Measurements from ENCODE around the gene MIER2. TPM values are rescaled to one million over a fixed set of nuclear protein-coding genes. Genes with fewer than 3 reads are reported as not detected.
A peak's percentile ranks its signal among the peaks of the same experiment; 100 is the strongest.
"Not testable (repeated sequence)": the region's sequence is repeated elsewhere in the genome, so short reads cannot be mapped to it uniquely, and the experiment has no call there.

The MIER2 gene
- total RNA-seq, 1 donor: 14.8 TPM

DNA sequence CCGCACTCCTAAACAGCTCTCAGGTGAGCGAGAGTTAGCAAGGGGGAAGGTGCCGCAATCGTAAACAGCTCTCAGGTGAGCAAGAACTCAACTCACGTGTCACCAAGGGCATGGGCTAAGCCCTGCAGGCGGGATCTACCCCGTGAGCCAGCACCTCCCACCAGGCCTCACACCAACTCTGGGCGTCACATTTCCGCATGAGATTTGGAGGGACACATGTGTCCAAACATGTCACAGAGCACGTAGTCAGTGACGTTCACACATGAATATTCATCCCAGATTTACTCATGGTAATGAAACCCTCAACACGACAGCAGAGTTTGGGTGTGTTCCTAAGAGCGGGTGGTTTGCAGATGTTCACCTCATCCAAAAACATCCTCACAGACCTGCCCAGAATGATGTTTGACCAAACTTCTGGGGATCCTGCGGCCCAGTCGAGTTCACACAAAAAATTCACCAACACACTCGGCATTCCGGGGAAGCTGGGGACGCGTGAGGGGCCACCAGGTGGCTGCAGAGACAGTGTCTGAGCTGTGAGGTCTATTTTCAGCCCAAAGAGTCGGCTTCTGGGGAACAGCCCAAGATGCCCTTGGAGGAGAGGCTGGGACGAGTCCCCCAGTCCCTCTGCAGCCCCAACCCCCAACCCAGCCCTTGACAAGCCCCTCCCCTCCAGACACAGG is 44.8 kb upstream of the MIER2 start:
- Histone ChIP-seq H3K4me1 (ENCODE audit: insufficient read depth, low read length) (no peaks in the 10 kb centered on the region), H2AFZ (ENCODE audit: low read length) (no peak overlapping the region), H3K36me3 (ENCODE audit: insufficient read depth, low read length) (no peaks in the 10 kb centered on the region), H4K20me1 (ENCODE audit: insufficient read depth, low read length) (no peaks in the 10 kb centered on the region), H3K27me3 (ENCODE audit: insufficient read depth, low read length) (peaks cover 19% of the 10 kb centered on the region), H3K4me2 (ENCODE audit: insufficient read depth, low read length) (no peak overlapping the region), H3K27ac (ENCODE audit: low read depth, low read length) (no peak overlapping the region), H3K9me3 (ENCODE audit: low read depth, low read length) (no peaks in the 10 kb centered on the region), H3K79me2 (ENCODE audit: insufficient read depth, low read length) (no peaks in the 10 kb centered on the region), H3K4me3 (ENCODE audit: insufficient read depth, low read length) (no peak overlapping the region)
- TF ChIP-seq, protein P1, sequence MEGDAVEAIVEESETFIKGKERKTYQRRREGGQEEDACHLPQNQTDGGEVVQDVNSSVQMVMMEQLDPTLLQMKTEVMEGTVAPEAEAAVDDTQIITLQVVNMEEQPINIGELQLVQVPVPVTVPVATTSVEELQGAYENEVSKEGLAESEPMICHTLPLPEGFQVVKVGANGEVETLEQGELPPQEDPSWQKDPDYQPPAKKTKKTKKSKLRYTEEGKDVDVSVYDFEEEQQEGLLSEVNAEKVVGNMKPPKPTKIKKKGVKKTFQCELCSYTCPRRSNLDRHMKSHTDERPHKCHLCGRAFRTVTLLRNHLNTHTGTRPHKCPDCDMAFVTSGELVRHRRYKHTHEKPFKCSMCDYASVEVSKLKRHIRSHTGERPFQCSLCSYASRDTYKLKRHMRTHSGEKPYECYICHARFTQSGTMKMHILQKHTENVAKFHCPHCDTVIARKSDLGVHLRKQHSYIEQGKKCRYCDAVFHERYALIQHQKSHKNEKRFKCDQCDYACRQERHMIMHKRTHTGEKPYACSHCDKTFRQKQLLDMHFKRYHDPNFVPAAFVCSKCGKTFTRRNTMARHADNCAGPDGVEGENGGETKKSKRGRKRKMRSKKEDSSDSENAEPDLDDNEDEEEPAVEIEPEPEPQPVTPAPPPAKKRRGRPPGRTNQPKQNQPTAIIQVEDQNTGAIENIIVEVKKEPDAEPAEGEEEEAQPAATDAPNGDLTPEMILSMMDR (IDR thresholded peaks at IDR 0.05; ENCODE audit: extremely low read depth, low read depth, low read length): no peak
- DNase-seq (ENCODE audit: insufficient read length, low spot score, missing footprints): peak; percentile 59

GRCh38 chr19:388691-389090 is 44.1 kb upstream of the MIER2 start:
- Histone ChIP-seq H3K9me3 (ENCODE audit: low read depth, low read length) (no peaks in the 10 kb centered on the region), H3K36me3 (ENCODE audit: insufficient read depth, low read length) (no peaks in the 10 kb centered on the region), H2AFZ (ENCODE audit: low read length) (no peak overlapping the region), H3K4me1 (ENCODE audit: insufficient read depth, low read length) (no peaks in the 10 kb centered on the region), H3K27me3 (ENCODE audit: insufficient read depth, low read length) (peaks cover 24% of the 10 kb centered on the region), H4K20me1 (ENCODE audit: insufficient read depth, low read length) (no peaks in the 10 kb centered on the region), H3K4me3 (ENCODE audit: insufficient read depth, low read length) (no peak overlapping the region), H3K79me2 (ENCODE audit: insufficient read depth, low read length) (no peaks in the 10 kb centered on the region), H3K27ac (ENCODE audit: low read depth, low read length) (no peak overlapping the region), H3K4me2 (ENCODE audit: insufficient read depth, low read length) (no peak overlapping the region)
- peak; percentile 14 for DNase-seq (ENCODE audit: insufficient read length, low spot score, missing footprints)
- TF ChIP-seq, protein P1 (IDR thresholded peaks at IDR 0.05; ENCODE audit: extremely low read depth, low read depth, low read length): no peak

GRCh38 chr19:387777-388176 is 43.2 kb upstream of the MIER2 start:
- Histone ChIP-seq H3K27me3 (ENCODE audit: insufficient read depth, low read length) (peaks cover 32% of the 10 kb centered on the region), H3K9me3 (ENCODE audit: low read depth, low read length) (no peaks in the 10 kb centered on the region), H3K79me2 (ENCODE audit: insufficient read depth, low read length) (no peaks in the 10 kb centered on the region), H4K20me1 (ENCODE audit: insufficient read depth, low read length) (no peaks in the 10 kb centered on the region), H3K36me3 (ENCODE audit: insufficient read depth, low read length) (no peaks in the 10 kb centered on the region), H2AFZ (ENCODE audit: low read length) (no peak overlapping the region), H3K4me2 (ENCODE audit: insufficient read depth, low read length) (no peak overlapping the region), H3K4me1 (ENCODE audit: insufficient read depth, low read length) (no peaks in the 10 kb centered on the region), H3K27ac (ENCODE audit: low read depth, low read length) (no peak overlapping the region), H3K4me3 (ENCODE audit: insufficient read depth, low read length) (no peak overlapping the region)
- TF ChIP-seq, protein P1 (IDR thresholded peaks at IDR 0.05; ENCODE audit: extremely low read depth, low read depth, low read length): no peak
- DNase-seq (ENCODE audit: insufficient read length, low spot score, missing footprints): no peak

DNA sequence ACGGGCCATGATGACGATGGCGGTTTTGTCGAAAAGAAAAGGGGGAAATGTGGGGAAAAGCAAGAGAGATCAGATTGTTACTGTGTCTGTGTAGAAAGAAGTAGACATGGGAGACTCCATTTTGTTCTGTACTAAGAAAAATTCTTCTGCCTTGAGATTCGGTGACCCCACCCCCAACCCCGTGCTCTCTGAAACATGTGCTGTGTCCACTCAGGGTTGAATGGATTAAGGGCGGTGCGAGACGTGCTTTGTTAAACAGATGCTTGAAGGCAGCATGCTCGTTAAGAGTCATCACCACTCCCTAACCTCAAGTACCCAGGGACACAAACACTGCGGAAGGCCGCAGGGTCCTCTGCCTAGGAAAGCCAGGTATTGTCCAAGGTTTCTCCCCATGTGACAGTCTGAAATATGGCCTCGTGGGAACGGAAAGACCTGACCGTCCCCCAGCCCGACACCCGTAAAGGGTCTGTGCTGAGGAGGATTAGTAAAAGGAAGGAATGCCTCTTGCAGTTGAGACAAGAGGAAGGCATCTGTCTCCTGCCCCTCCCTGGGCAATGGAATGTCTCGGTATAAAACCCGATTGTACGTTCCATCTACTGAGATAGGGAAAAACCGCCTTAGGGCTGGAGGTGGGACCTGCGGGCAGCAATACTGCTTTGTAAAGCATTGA is 42.2 kb upstream of the MIER2 start:
- H3K36me3 ChIP-seq (ENCODE audit: insufficient read depth, low read length); H3K9me3 ChIP-seq (ENCODE audit: low read depth, low read length); H3K27ac ChIP-seq (ENCODE audit: low read depth, low read length); H3K4me2 ChIP-seq (ENCODE audit: insufficient read depth, low read length); H3K79me2 ChIP-seq (ENCODE audit: insufficient read depth, low read length); DNase-seq (ENCODE audit: insufficient read length, low spot score, missing footprints); H2AFZ ChIP-seq (ENCODE audit: low read length); H4K20me1 ChIP-seq (ENCODE audit: insufficient read depth, low read length); H3K4me3 ChIP-seq (ENCODE audit: insufficient read depth, low read length); H3K4me1 ChIP-seq (ENCODE audit: insufficient read depth, low read length): not testable (repeated sequence)
- H3K27me3 ChIP-seq (ENCODE audit: insufficient read depth, low read length): peaks cover 33% of the 10 kb centered on the region

DNA sequence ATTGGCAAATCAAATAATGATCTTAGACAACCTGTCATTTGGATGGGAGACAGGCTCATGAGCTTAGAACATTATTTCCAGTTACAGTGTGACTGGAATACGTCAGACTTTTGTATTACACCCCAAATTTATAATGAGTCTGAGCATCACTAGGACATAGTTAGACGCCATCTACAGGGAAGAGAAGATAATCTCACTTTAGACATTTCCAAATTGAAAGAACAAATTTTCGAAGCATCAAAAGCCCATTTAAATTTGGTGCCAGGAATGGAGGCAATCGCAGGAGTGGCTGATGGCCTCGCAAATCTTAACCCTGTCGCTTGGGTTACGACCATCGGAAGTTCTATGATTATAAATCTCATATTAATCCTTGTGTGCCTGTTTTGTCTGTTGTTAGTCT is 41.6 kb upstream of the MIER2 start:
- not testable (repeated sequence) for H3K27ac ChIP-seq (ENCODE audit: low read depth, low read length); H4K20me1 ChIP-seq (ENCODE audit: insufficient read depth, low read length); H3K9me3 ChIP-seq (ENCODE audit: low read depth, low read length); H3K4me3 ChIP-seq (ENCODE audit: insufficient read depth, low read length); H3K36me3 ChIP-seq (ENCODE audit: insufficient read depth, low read length); H3K4me1 ChIP-seq (ENCODE audit: insufficient read depth, low read length); H3K4me2 ChIP-seq (ENCODE audit: insufficient read depth, low read length); H3K79me2 ChIP-seq (ENCODE audit: insufficient read depth, low read length); DNase-seq (ENCODE audit: insufficient read length, low spot score, missing footprints); H2AFZ ChIP-seq (ENCODE audit: low read length)
- H3K27me3 ChIP-seq (ENCODE audit: insufficient read depth, low read length): peaks cover 33% of the 10 kb centered on the region
